ENCODE measurements around the gene C1orf105.
"Not testable (repeated sequence)": the region's sequence is repeated elsewhere in the genome, so short reads cannot be mapped to it uniquely, and the experiment has no call there.

Gene C1orf105

GRCh38 chr1:172420385-172420784 is at the start of gene C1orf105:
C1orf105 (plus strand) TSS chr1:172420685; CDS start chr1:172420886, 201 bp downstream.
- no peak for DNase-seq

- DNase-seq: not testable (repeated sequence)
Observed at GRCh38 chr1:172371646-172372045, 48.8 kb upstream of the C1orf105 start.

- no peak for DNase-seq
Observed at GRCh38 chr1:172373864-172374263, 46.6 kb upstream of the C1orf105 start.

- no peak for DNase-seq
Observed at GRCh38 chr1:172375211-172375631, 45.3 kb upstream of the C1orf105 start.

GRCh38 chr1:172376431-172376830 is 44.1 kb upstream of the C1orf105 start:
- no peak for DNase-seq

- no peak for DNase-seq
Observed at GRCh38 chr1:172377565-172377964, 42.9 kb upstream of the C1orf105 start.

- DNase-seq: no peak
Observed at GRCh38 chr1:172378109-172378760, 42.2 kb upstream of the C1orf105 start.

- no peak for DNase-seq
Observed at GRCh38 chr1:172380441-172381244, 39.8 kb upstream of the C1orf105 start.

- no peak for DNase-seq
Observed at GRCh38 chr1:172381946-172382345, 38.5 kb upstream of the C1orf105 start.

- no peak for DNase-seq
Observed at GRCh38 chr1:172382406-172382805, 38.1 kb upstream of the C1orf105 start.

GRCh38 chr1:172382990-172383389 is 37.5 kb upstream of the C1orf105 start:
- no peak for DNase-seq

- DNase-seq: no peak
Observed at GRCh38 chr1:172383536-172383935, 36.9 kb upstream of the C1orf105 start.

GRCh38 chr1:172384656-172385055 is 35.8 kb upstream of the C1orf105 start:
- no peak for DNase-seq

GRCh38 chr1:172386046-172386445 is 34.4 kb upstream of the C1orf105 start:
- DNase-seq: no peak

GRCh38 chr1:172388490-172388889 is 32.0 kb upstream of the C1orf105 start:
- no peak for DNase-seq

GRCh38 chr1:172390301-172390682 is 30.2 kb upstream of the C1orf105 start:
- DNase-seq: no peak

- DNase-seq: no peak
Observed at GRCh38 chr1:172390683-172391551, 29.6 kb upstream of the C1orf105 start.

- DNase-seq: no peak
Observed at GRCh38 chr1:172391976-172392375, 28.5 kb upstream of the C1orf105 start.

- no peak for DNase-seq
Observed at GRCh38 chr1:172393354-172393753, 27.1 kb upstream of the C1orf105 start.

- DNase-seq: no peak
Observed at GRCh38 chr1:172394141-172394751, 26.2 kb upstream of the C1orf105 start.

GRCh38 chr1:172394811-172395210 is 25.7 kb upstream of the C1orf105 start:
- no peak for DNase-seq

GRCh38 chr1:172395576-172395975 is 24.9 kb upstream of the C1orf105 start:
- no peak for DNase-seq

- DNase-seq: no peak
Observed at GRCh38 chr1:172397221-172397620, 23.3 kb upstream of the C1orf105 start.

Data from NCI-H1417 treated with DMSO at 0.1 percent for 48 hours (cell line).